DND-41 (cell line): ENCODE results near the gene NAXD.

ENCODE experiments used
- EZH2 ChIP-seq: IDR thresholded peaks from 3 replicates; pipeline ENCODE4 v1.6.1; 2012; ENCODE audit warnings: borderline replicate concordance, low read depth, mild to moderate bottlenecking, moderate library complexity, low read length, inconsistent platforms; ENCODE audit not compliant: severe bottlenecking
- TF ChIP-seq, protein P1 (sequence below): IDR thresholded peaks from 2 replicates; pipeline ENCODE4 v1.5.1; 2012; ENCODE audit warnings: borderline replicate concordance, low read length, moderate library complexity, mild to moderate bottlenecking; ENCODE audit not compliant: poor library complexity, severe bottlenecking; ENCODE audit errors: extremely low read depth

DNA sequence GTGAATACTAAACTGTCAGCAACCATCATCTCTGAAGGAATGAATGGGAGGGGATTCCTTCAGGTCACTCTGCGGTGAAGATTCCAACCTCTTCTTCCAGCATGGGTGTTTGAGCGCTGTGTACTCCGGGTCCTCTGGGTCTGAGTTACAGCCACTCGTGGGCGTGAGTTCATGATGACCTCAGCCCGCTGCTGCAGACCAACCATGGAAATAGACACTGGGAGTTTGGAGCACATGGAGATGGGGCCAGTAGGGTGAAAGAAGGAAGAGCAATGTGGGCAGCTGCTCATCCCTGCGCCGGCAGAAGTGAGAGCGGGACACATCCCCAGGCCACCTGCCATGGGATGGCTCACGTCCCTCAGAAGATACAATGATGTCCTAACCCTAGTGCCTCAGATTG, 37.0 kb upstream of the NAXD start:
- TF ChIP-seq, protein P1, sequence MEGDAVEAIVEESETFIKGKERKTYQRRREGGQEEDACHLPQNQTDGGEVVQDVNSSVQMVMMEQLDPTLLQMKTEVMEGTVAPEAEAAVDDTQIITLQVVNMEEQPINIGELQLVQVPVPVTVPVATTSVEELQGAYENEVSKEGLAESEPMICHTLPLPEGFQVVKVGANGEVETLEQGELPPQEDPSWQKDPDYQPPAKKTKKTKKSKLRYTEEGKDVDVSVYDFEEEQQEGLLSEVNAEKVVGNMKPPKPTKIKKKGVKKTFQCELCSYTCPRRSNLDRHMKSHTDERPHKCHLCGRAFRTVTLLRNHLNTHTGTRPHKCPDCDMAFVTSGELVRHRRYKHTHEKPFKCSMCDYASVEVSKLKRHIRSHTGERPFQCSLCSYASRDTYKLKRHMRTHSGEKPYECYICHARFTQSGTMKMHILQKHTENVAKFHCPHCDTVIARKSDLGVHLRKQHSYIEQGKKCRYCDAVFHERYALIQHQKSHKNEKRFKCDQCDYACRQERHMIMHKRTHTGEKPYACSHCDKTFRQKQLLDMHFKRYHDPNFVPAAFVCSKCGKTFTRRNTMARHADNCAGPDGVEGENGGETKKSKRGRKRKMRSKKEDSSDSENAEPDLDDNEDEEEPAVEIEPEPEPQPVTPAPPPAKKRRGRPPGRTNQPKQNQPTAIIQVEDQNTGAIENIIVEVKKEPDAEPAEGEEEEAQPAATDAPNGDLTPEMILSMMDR: no peak
- TF ChIP-seq EZH2: no peak
